GM20000 (cell line): ENCODE results near the gene PCDH1.

ENCODE experiments used
- DNase-seq: peaks from one replicate; pipeline ENCODE4 v3.0.0; 2012; ENCODE audit warnings: low spot score
- CTCF ChIP-seq: IDR thresholded peaks from 2 replicates; pipeline ENCODE4 v1.5.1; 2012; ENCODE audit warnings: mild to moderate bottlenecking, control low read depth; ENCODE audit errors: extremely low read depth, missing control alignments

Gene PCDH1

GRCh38 chr5:141875795-141876627, 2.2 kb downstream of the PCDH1 start:
- DNase-seq: no peak
- TF ChIP-seq CTCF: no peak

- DNase-seq: no peak
- no peak for TF ChIP-seq CTCF
These were observed 3.0 kb downstream of the PCDH1 start for GRCh38 chr5:141875022-141875740.

- DNase-seq: no peak
These were observed 3.8 kb downstream of the PCDH1 start for GRCh38 chr5:141874262-141874964.

GRCh38 chr5:141873933-141874261, 4.3 kb downstream of the PCDH1 start:
- DNase-seq: no peak
- no peak for TF ChIP-seq CTCF

More at GRCh38 chr5:141874262-141874964, 3.8 kb downstream of the PCDH1 start:
- no peak for TF ChIP-seq CTCF

GRCh38 chr5:141872496-141873356, 5.5 kb downstream of the PCDH1 start:
- no peak for TF ChIP-seq CTCF
- DNase-seq: no peak

GRCh38 chr5:141871870-141872269, 6.3 kb downstream of the PCDH1 start:
- no peak for DNase-seq
- TF ChIP-seq CTCF: no peak
